HEK293 (cell line): ENCODE measurements around the gene ANKFN1.

Experiments used
- ATF2 ChIP-seq: fragments of 450-650 bp; formaldehyde crosslinking; IDR thresholded peaks from 2 replicates; pipeline ENCODE4 v1.5.1; 2016; ENCODE audit warnings: missing biosample characterization, missing genetic modification characterization, low read depth
- CTCF ChIP-seq: fragments of 450-650 bp; formaldehyde crosslinking; IDR thresholded peaks from 2 replicates; pipeline ENCODE4 v1.5.1; 2016; ENCODE audit warnings: missing biosample characterization, missing genetic modification characterization
- KLF1 ChIP-seq: fragments of 450-650 bp; formaldehyde crosslinking; IDR thresholded peaks from 2 replicates; pipeline ENCODE4 v1.5.1; 2016; ENCODE audit warnings: missing biosample characterization, missing genetic modification characterization
- MZF1 ChIP-seq: fragments of 450-650 bp; formaldehyde crosslinking; IDR thresholded peaks from 2 replicates; pipeline ENCODE4 v1.5.1; 2017; ENCODE audit warnings: missing biosample characterization, missing genetic modification characterization, borderline replicate concordance
- OSR2 ChIP-seq: fragments of 450-650 bp; formaldehyde crosslinking; IDR thresholded peaks from 2 replicates; pipeline ENCODE4 v1.5.1; 2016; ENCODE audit warnings: missing biosample characterization, missing genetic modification characterization
- PATZ1 ChIP-seq: fragments of 450-650 bp; formaldehyde crosslinking; IDR thresholded peaks from 2 replicates; pipeline ENCODE4 v1.5.1; 2016; ENCODE audit warnings: missing biosample characterization, missing genetic modification characterization
- YY1 ChIP-seq: fragments of 450-650 bp; formaldehyde crosslinking; IDR thresholded peaks from 2 replicates; pipeline ENCODE4 v1.5.1; 2018; ENCODE audit warnings: missing biosample characterization, missing genetic modification characterization
- ZBTB11 ChIP-seq: fragments of 450-650 bp; formaldehyde crosslinking; conservative IDR thresholded peaks from 2 replicates; pipeline ENCODE4 v1.5.1; 2016; ENCODE audit warnings: low read depth, missing biosample characterization, missing genetic modification characterization
- ZBTB21 ChIP-seq: fragments of 450-650 bp; formaldehyde crosslinking; IDR thresholded peaks from 2 replicates; pipeline ENCODE4 v1.5.1; 2017; ENCODE audit warnings: missing biosample characterization, missing genetic modification characterization
- ZNF138 ChIP-seq: fragments of 450-650 bp; formaldehyde crosslinking; IDR thresholded peaks from 2 replicates; pipeline ENCODE4 v1.5.1; 2016; ENCODE audit warnings: missing biosample characterization, missing genetic modification characterization, borderline replicate concordance
- ZNF18 ChIP-seq: fragments of 450-650 bp; formaldehyde crosslinking; IDR thresholded peaks from 2 replicates; pipeline ENCODE4 v1.5.1; 2016; ENCODE audit warnings: missing biosample characterization, missing genetic modification characterization
- ZNF274 ChIP-seq, 2 experiments: fragments of 200-500 bp in 1 of 2; fragments of 450-650 bp in 1 of 2; sonication (Bioruptor generic) in 1 of 2; formaldehyde crosslinking in 1 of 2; IDR thresholded peaks; 2 replicates each; pipeline versions ENCODE4 v1.5.1 to v1.6.1; 2014 to 2016; ENCODE audit warnings: borderline replicate concordance in 1 of 2, inconsistent platforms in 1 of 2, low read length in 1 of 2, missing biosample characterization in 1 of 2, missing genetic modification characterization in 1 of 2
- ZNF426 ChIP-seq: fragments of 450-650 bp; formaldehyde crosslinking; IDR thresholded peaks from 2 replicates; pipeline ENCODE4 v1.5.1; 2017; ENCODE audit warnings: missing biosample characterization, missing genetic modification characterization, mild to moderate bottlenecking, inconsistent platforms, moderate library complexity
- ZNF513 ChIP-seq: fragments of 450-650 bp; IDR thresholded peaks from 2 replicates; pipeline ENCODE4 v1.5.1; 2018; ENCODE audit warnings: missing biosample characterization, missing genetic modification characterization

GRCh38 chr17:56121191-56122051, 31.9 kb upstream of the ANKFN1 start:
- no peak for TF ChIP-seq ATF2
- TF ChIP-seq CTCF (tag by site-specific recombination), result no peak
- TF ChIP-seq ZNF18, result no peak
- TF ChIP-seq ZNF138 (tag by site-specific recombination), result no peak
- TF ChIP-seq PATZ1 (tag by site-specific recombination), result no peak
- TF ChIP-seq KLF1 (tag by site-specific recombination), result no peak
- TF ChIP-seq YY1 (tag by site-specific recombination), result no peak
- TF ChIP-seq ZNF513 (tag by site-specific recombination), result no peak
- no peak for TF ChIP-seq ZBTB21 (tag by site-specific recombination)
- TF ChIP-seq ZNF274 (IDR thresholded peaks at IDR 0.05; ENCODE audit: low read length), result no peak
- TF ChIP-seq ZNF274 (tag by site-specific recombination; IDR thresholded peaks at IDR 0.05; ENCODE audit: borderline replicate concordance), result no peak
- TF ChIP-seq OSR2, result no peak
- TF ChIP-seq MZF1 (tag by site-specific recombination), result no peak
- no peak for TF ChIP-seq ZBTB11 (tag by site-specific recombination)
- no peak for TF ChIP-seq ZNF426 (tag by site-specific recombination)
